Measurements from ENCODE around the gene RPL22.

DNA sequence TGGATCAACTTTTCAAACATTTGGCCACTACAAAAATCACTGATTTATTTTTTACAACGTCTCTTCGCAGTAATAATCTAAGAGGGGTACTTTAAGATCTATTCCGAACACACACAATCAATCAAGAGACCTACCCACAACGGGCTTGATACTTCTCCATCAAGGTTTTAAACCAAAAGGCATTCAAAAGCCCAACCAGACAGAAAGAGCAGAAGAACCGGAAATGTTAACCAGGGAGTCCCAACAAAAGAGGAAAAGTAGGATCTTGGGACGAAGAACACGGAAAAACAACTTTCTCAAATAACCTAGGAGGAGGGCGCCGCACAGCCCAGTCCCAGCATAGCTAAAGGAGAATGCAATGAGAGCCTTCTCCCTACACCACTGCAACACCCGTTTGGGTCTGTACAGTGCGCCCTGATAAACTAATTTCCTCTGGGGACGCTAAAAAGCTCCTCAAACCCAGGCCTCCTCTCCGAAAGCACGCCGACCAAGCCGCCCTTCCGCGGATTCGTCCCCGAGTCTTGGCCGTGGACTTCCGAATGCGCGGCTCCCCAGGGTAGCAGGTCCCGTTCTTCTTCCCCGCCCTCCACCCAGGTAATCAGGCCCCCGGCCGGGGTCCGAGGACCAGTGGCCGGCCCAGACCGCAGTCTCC lies 623 bp downstream of the RPL22 start:
- TF ChIP-seq CTCF (IDR thresholded peaks at IDR 0.05; ENCODE audit: low read depth, low read length, poor library complexity, severe bottlenecking) (no peak), EZH2phosphoT487 (IDR thresholded peaks at IDR 0.05; ENCODE audit: borderline replicate concordance, low read length) (no peak)

Data from DOHH2 (cell line).